Loucy (cell line): Measurements from ENCODE around the gene PPP2R5C.

Experiments used
- H2AFZ ChIP-seq: fragments of 200-600 bp; sonication (generic); 2 replicates; pipeline ENCODE4 v1.6.0; 2016; ENCODE audit warnings: antibody characterized with exemption, mild to moderate bottlenecking, low read length, moderate library complexity
- H3F3A ChIP-seq: fragments of 200-600 bp; 2 replicates; pipeline ENCODE4 v1.6.0; 2016; ENCODE audit warnings: antibody characterized with exemption, low read depth, mild to moderate bottlenecking
- H3K27me3 ChIP-seq: fragments of 200-600 bp; sonication (generic); 2 replicates; pipeline ENCODE4 v1.6.1; 2014; ENCODE audit warnings: low read length, mild to moderate bottlenecking; ENCODE audit not compliant: insufficient read depth, poor library complexity, severe bottlenecking
- H3K36me3 ChIP-seq: fragments of 200-600 bp; sonication (generic); 2 replicates; pipeline ENCODE4 v1.6.1; 2016; ENCODE audit warnings: low read length; ENCODE audit not compliant: insufficient read depth
- H3K4me1 ChIP-seq: fragments of 200-600 bp; sonication (generic); 2 replicates; pipeline ENCODE4 v1.5.1; 2014; ENCODE audit warnings: low read length, mild to moderate bottlenecking; ENCODE audit not compliant: insufficient read depth, poor library complexity, severe bottlenecking
- H3K4me2 ChIP-seq: fragments of 200-600 bp; sonication (generic); 2 replicates; pipeline ENCODE4 v1.6.0; 2014; ENCODE audit warnings: antibody characterized with exemption, low read length, low read depth, mild to moderate bottlenecking; ENCODE audit not compliant: poor library complexity, severe bottlenecking
- H3K4me3 ChIP-seq: fragments of 200-600 bp; sonication (generic); 2 replicates; pipeline ENCODE4 v1.5.1; 2014; ENCODE audit warnings: low read length, mild to moderate bottlenecking, mixed read lengths; ENCODE audit not compliant: poor library complexity, severe bottlenecking
- H3K79me2 ChIP-seq: fragments of 200-600 bp; sonication (generic); 2 replicates; pipeline ENCODE4 v1.6.1; 2014; ENCODE audit warnings: low read length; ENCODE audit not compliant: insufficient read depth
- H3K9ac ChIP-seq: fragments of 200-600 bp; sonication (generic); 2 replicates; pipeline ENCODE4 v1.6.0; 2014; ENCODE audit warnings: mild to moderate bottlenecking, low read depth, low read length, moderate library complexity; ENCODE audit not compliant: poor library complexity, severe bottlenecking
- H3K9me2 ChIP-seq: fragments of 200-600 bp; sonication (generic); replicated peaks from 2 replicates; pipeline ENCODE4 v1.6.1; 2016; ENCODE audit warnings: low read depth, low read length, mixed read lengths
- H3K9me3 ChIP-seq: fragments of 200-600 bp; sonication (generic); 2 replicates; pipeline ENCODE4 v1.6.1; 2014; ENCODE audit warnings: mild to moderate bottlenecking, antibody characterized with exemption, low read length, low read depth; ENCODE audit not compliant: insufficient read depth
- H4K20me1 ChIP-seq: fragments of 200-600 bp; sonication (generic); 2 replicates; pipeline ENCODE4 v1.6.0; 2014; ENCODE audit warnings: antibody characterized with exemption, low read length, mild to moderate bottlenecking; ENCODE audit not compliant: insufficient read depth, poor library complexity, severe bottlenecking
- CTCF ChIP-seq: fragments of 200-600 bp; sonication (generic); conservative IDR thresholded peaks from 2 replicates; pipeline ENCODE4 v1.5.1; 2014; ENCODE audit warnings: mild to moderate bottlenecking, antibody characterized with exemption, low read length
- EZH2phosphoT487 ChIP-seq: fragments of 200-600 bp; IDR thresholded peaks from 2 replicates; pipeline ENCODE4 v1.6.1; 2018; ENCODE audit warnings: antibody characterized with exemption, mild to moderate bottlenecking, moderate library complexity, borderline replicate concordance

The PPP2R5C gene

DNA sequence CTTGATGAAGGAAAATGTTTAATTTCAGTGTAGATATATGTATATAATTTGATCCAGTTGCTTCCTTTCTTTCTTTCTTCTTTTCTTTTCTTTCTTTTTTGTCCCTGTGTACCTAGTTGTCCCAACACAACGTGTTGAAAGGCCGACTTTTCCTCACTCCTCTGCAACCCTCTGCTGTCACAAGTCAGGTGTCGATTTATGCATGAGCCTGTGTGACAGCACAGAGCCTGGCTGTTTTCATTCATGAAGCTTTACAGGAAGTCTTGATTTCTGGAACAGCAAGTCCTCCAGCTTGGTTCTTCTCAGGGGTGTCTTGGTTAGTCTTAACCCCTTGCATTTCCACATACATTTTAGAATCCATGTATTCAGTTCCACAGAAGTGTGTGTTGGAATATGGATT lies 88.1 kb downstream of the PPP2R5C start:
- Histone ChIP-seq H3K27me3 (no peaks in the 10 kb centered on the region), H2AFZ (no peak overlapping the region), H3K9me2 (no peaks in the 10 kb centered on the region), H3F3A (no peaks in the 10 kb centered on the region), H3K4me3 (no peak overlapping the region), H3K9ac (no peak overlapping the region), H3K79me2 (peaks cover 99% of the 10 kb centered on the region), H3K4me2 (no peak overlapping the region), H3K36me3 (peaks cover 8% of the 10 kb centered on the region; the same call in 1 of the 2 replicates), H3K9me3 (no peaks in the 10 kb centered on the region), H3K4me1 (peaks cover 12% of the 10 kb centered on the region), H4K20me1 (peaks cover 85% of the 10 kb centered on the region)
- TF ChIP-seq CTCF: no peak
- no peak for TF ChIP-seq EZH2phosphoT487

- Histone ChIP-seq H3K4me1 (peaks cover 12% of the 10 kb centered on the region), H3K9me2 (no peaks in the 10 kb centered on the region), H3F3A (no peaks in the 10 kb centered on the region), H3K9ac (no peak overlapping the region), H3K4me3 (no peak overlapping the region), H3K36me3 (no peaks in the 10 kb centered on the region; the same call in 1 of the 2 replicates), H2AFZ (no peak overlapping the region), H4K20me1 (peaks cover 91% of the 10 kb centered on the region), H3K27me3 (no peaks in the 10 kb centered on the region), H3K79me2 (peaks cover 99% of the 10 kb centered on the region), H3K4me2 (no peak overlapping the region), H3K9me3 (no peaks in the 10 kb centered on the region)
- TF ChIP-seq EZH2phosphoT487 (no peak), CTCF (no peak)
Measured at GRCh38 chr14:101851183-101851582, 89.7 kb downstream of the PPP2R5C start.

DNA sequence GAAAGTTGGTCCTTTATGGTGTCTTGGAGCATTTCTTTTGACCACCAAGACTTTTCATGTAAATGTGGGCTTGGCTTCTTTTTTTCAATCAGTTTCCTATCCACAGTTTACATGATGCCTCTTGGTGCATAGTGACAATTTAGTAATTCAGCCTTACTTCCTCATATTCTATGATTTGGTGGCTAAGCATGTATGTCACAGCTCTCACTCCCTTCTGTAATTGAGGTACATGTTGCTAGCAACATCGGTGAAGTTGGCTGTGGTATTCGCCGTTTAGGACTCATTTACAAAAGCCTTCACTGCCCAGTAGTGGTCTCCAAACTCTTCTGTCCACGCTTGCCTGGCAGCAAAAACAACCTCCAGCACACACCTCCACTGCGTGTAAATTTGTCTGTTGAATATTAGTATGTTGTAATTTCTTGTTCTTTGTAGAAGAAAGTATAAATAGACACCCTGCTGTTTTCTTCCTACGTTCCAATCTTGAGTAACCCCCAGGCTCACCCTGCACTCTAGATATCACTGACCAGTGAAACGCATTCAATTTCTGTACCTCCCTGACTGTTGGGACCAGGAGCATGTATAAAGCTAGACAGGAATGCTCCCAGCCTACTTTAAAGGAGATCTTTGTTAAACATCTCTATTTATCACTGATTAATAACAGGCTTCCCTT lies 90.4 kb downstream of the PPP2R5C start:
- H3K4me2 ChIP-seq: no peak overlapping the region
- H4K20me1 ChIP-seq: peaks cover 91% of the 10 kb centered on the region
- no peaks in the 10 kb centered on the region for H3K9me3 ChIP-seq
- no peaks in the 10 kb centered on the region for H3K27me3 ChIP-seq
- TF ChIP-seq CTCF (no peak), EZH2phosphoT487 (no peak)
- H3F3A ChIP-seq: no peaks in the 10 kb centered on the region
- H3K4me3 ChIP-seq: no peak overlapping the region
- H3K9ac ChIP-seq: no peak overlapping the region
- H3K36me3 ChIP-seq: peaks cover 6% of the 10 kb centered on the region; the same call in 1 of the 2 replicates
- H3K79me2 ChIP-seq: peaks cover 99% of the 10 kb centered on the region
- H3K4me1 ChIP-seq: peaks cover 12% of the 10 kb centered on the region
- H2AFZ ChIP-seq: no peak overlapping the region
- no peaks in the 10 kb centered on the region for H3K9me2 ChIP-seq
